Vagina (tissue), 2 donors: ENCODE measurements around the gene TRIM52. TPM values are rescaled to one million over a fixed set of nuclear protein-coding genes. Genes with fewer than 3 reads are reported as not detected.
A peak's percentile ranks its signal among the peaks of the same experiment; 100 is the strongest.
"Not testable (repeated sequence)": the region's sequence is repeated elsewhere in the genome, so short reads cannot be mapped to it uniquely, and the experiment has no call there.

Experiments
- DNase-seq, 2 donors: peaks; one replicate each; pipeline ENCODE4 v3.0.0-alpha.2; 2017; ENCODE audit errors: extremely low spot score in 2 of 2
- H3K27ac ChIP-seq: fragments of 200-600 bp; sonication (generic); one replicate; pipeline ENCODE4 v1.5.1; 2019
- H3K27me3 ChIP-seq: fragments of 200-600 bp; sonication (generic); one replicate; pipeline ENCODE4 v1.5.1; 2019
- H3K36me3 ChIP-seq, 2 donors: fragments of 200-600 bp; sonication (generic); one replicate each; pipeline ENCODE4 v1.5.1; 2017 to 2019
- H3K4me1 ChIP-seq: fragments of 200-600 bp; sonication (generic); one replicate; pipeline ENCODE4 v1.5.1; 2019
- H3K4me3 ChIP-seq, 2 donors: fragments of 200-600 bp; sonication (generic); 1 replicate in 1 of 2; 2 replicates in 1 of 2; pipeline ENCODE4 v1.5.1; 2016 to 2019
- H3K9me3 ChIP-seq: fragments of 200-600 bp; sonication (generic); one replicate; pipeline ENCODE4 v1.5.1; 2019
- POLR2A ChIP-seq, 2 donors: fragments of 450-650 bp; IDR thresholded peaks; one replicate each; pipeline ENCODE4 v1.6.1; 2017; ENCODE audit warnings: antibody characterized with exemption in 2 of 2, mild to moderate bottlenecking in 2 of 2, moderate library complexity in 2 of 2
- POLR2AphosphoS5 ChIP-seq, 2 donors: sonication (generic); formaldehyde crosslinking; IDR thresholded peaks; one replicate each; pipeline ENCODE4 v1.9.0; 2017; ENCODE audit warnings: antibody characterized with exemption in 2 of 2, mild to moderate bottlenecking in 2 of 2, low read depth in 1 of 2; ENCODE audit not compliant: insufficient read depth in 1 of 2
- intact Hi-C: fragments of 100-400 bp; cut with DNase I; formaldehyde crosslinking; loops from one replicate; pipeline ENCODE4 v1.15.1; 2023
- total RNA-seq: library from RNA; depleted of rRNA; stranded (reverse); fragments of >200 nt; gene quantifications from one replicate; pipeline ENCODE4 v1.2.3, GENCODE V29; 2016
- TF ChIP-seq, protein P1 (sequence below), 3 experiments: fragments of 450-650 bp in 2 of 3; fragments of 200-600 bp in 1 of 3; sonication (generic) in 1 of 3; IDR thresholded peaks; one replicate each; pipeline ENCODE4 v1.5.1; 2017 to 2019; ENCODE audit warnings: antibody characterized with exemption in 3 of 3, mild to moderate bottlenecking in 2 of 3, moderate library complexity in 2 of 3

TRIM52 gene
- total RNA-seq = 17.2 TPM

- DNase-seq = peak in 1 of 2 donors; percentile 89
- intact Hi-C loops = no loop called here
- peaks cover 0 to 7% of the 10 kb centered on the region in 2 donors for H3K36me3 ChIP-seq
- peak within 1 kb of the TSS; percentile 98 for H3K27ac ChIP-seq
- TF ChIP-seq, protein P1, sequence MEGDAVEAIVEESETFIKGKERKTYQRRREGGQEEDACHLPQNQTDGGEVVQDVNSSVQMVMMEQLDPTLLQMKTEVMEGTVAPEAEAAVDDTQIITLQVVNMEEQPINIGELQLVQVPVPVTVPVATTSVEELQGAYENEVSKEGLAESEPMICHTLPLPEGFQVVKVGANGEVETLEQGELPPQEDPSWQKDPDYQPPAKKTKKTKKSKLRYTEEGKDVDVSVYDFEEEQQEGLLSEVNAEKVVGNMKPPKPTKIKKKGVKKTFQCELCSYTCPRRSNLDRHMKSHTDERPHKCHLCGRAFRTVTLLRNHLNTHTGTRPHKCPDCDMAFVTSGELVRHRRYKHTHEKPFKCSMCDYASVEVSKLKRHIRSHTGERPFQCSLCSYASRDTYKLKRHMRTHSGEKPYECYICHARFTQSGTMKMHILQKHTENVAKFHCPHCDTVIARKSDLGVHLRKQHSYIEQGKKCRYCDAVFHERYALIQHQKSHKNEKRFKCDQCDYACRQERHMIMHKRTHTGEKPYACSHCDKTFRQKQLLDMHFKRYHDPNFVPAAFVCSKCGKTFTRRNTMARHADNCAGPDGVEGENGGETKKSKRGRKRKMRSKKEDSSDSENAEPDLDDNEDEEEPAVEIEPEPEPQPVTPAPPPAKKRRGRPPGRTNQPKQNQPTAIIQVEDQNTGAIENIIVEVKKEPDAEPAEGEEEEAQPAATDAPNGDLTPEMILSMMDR (IDR thresholded peaks at IDR 0.05) = no peak
- TF ChIP-seq POLR2A (IDR thresholded peaks at IDR 0.05) = peak in 1 of 2 donors; percentile 85
- peak; percentile 72 to 93 for TF ChIP-seq POLR2AphosphoS5 (IDR thresholded peaks at IDR 0.05; ENCODE audit: insufficient read depth in 1 of 2, low read depth in 1 of 2)
- H3K4me3 ChIP-seq = peak within 1 kb of the TSS; percentile 89 to 99
- peaks cover 59% of the 10 kb centered on the region for H3K4me1 ChIP-seq
- H3K27me3 ChIP-seq = no peaks in the 10 kb centered on the region
- no peaks in the 10 kb centered on the region for H3K9me3 ChIP-seq
Measured at GRCh38 chr5:181260720-181261319, at the start of gene TRIM52. TSS of gene TRIM52 (minus strand) at chr5:181261143. CDS start at chr5:181260813, 330 bp downstream.

DNA sequence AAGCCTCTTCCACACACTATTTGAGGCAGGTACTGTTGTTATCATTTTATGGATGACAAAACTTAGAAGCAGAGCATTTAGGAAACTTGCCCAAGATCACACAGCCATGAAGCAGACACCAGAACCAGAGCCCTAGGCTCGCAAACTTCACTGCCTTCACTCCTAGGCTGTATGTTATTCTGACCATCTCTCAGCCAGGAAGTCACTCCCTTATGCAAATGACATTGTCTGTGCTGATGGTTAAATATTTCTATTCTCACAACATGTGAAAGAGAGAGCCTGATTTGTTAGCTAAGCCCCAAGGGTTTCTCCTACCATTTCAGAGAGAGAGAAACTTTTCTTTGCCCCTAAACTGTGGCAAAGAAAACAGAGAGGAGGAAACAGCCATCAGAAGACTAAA, 26.4 kb upstream of the TRIM52 start:
- H3K4me3 ChIP-seq, H3K27me3 ChIP-seq, H3K9me3 ChIP-seq, intact Hi-C loops, H3K27ac ChIP-seq, H3K36me3 ChIP-seq, H3K4me1 ChIP-seq: not testable (repeated sequence)
- peak in 1 of 2 donors; percentile 6 for DNase-seq

- peak in 1 of 2 donors; percentile 37 for DNase-seq
- H3K9me3 ChIP-seq, H3K27ac ChIP-seq, intact Hi-C loops, H3K4me3 ChIP-seq, H3K36me3 ChIP-seq, H3K27me3 ChIP-seq, H3K4me1 ChIP-seq: not testable (repeated sequence)
Measured at GRCh38 chr5:181285962-181286705, 25.2 kb upstream of the TRIM52 start.

- H3K4me1 ChIP-seq, H3K4me3 ChIP-seq, intact Hi-C loops, H3K27ac ChIP-seq, H3K36me3 ChIP-seq, H3K27me3 ChIP-seq, H3K9me3 ChIP-seq: not testable (repeated sequence)
- DNase-seq = peak; percentile 64 to 65
Measured at GRCh38 chr5:181283841-181284755, 23.2 kb upstream of the TRIM52 start.

GRCh38 chr5:181283347-181283746, 22.4 kb upstream of the TRIM52 start:
- Histone ChIP-seq H3K36me3 (no peaks in the 10 kb centered on the region), H3K4me3 (no peak overlapping the region), H3K27me3 (no peaks in the 10 kb centered on the region), H3K9me3 (no peaks in the 10 kb centered on the region), H3K27ac (no peak overlapping the region), H3K4me1 (no peaks in the 10 kb centered on the region)
- DNase-seq = peak in 1 of 2 donors; percentile 40
- intact Hi-C loops = no loop called here
- TF ChIP-seq, protein P1 (IDR thresholded peaks at IDR 0.05) = no peak
- no peak for TF ChIP-seq POLR2AphosphoS5 (IDR thresholded peaks at IDR 0.05; ENCODE audit: insufficient read depth in 1 of 2, low read depth in 1 of 2)
- TF ChIP-seq POLR2A (IDR thresholded peaks at IDR 0.05) = no peak

DNA sequence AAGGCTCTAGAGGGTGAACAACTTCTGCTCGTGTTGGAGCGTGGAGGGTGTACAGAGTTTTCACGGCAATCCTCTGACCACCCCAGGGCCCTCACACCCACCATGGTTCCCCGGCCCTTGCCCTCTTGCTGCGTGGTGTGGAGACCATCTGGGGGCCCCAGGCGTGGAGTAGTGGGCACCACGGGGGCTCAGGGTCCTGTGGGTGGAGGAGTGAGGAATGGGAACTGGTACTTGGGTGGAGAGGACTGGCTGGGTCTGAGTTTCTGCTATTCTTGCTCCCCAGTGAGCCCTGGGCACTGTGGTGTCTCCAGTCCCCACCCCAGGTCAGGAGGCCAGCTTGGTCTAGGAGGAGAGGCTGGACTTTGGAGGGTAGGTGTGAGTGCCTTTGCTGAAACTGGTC, 21.9 kb upstream of the TRIM52 start:
- H3K4me3 ChIP-seq = no peak overlapping the region
- TF ChIP-seq POLR2AphosphoS5 (IDR thresholded peaks at IDR 0.05; ENCODE audit: insufficient read depth in 1 of 2, low read depth in 1 of 2) (no peak), POLR2A (IDR thresholded peaks at IDR 0.05) (no peak)
- TF ChIP-seq, protein P1 (IDR thresholded peaks at IDR 0.05) = no peak
- no peaks in the 10 kb centered on the region for H3K36me3 ChIP-seq
- intact Hi-C loops = no loop called here
- peak in 1 of 2 donors; percentile 72 for DNase-seq
- H3K27me3 ChIP-seq = no peaks in the 10 kb centered on the region
- H3K9me3 ChIP-seq = no peaks in the 10 kb centered on the region
- H3K27ac ChIP-seq = no peak overlapping the region
- H3K4me1 ChIP-seq = no peaks in the 10 kb centered on the region

GRCh38 chr5:181282415-181282814, 21.5 kb upstream of the TRIM52 start:
- H3K4me3 ChIP-seq, H3K4me1 ChIP-seq, H3K36me3 ChIP-seq, intact Hi-C loops, H3K9me3 ChIP-seq, H3K27me3 ChIP-seq, H3K27ac ChIP-seq: not testable (repeated sequence)
- peak in 1 of 2 donors; percentile 40 for DNase-seq
